ENCODE results near the gene OPA3.

GRCh38 chr19:45621976-45622503 is 37.4 kb upstream of the OPA3 start:
- TF ChIP-seq CTCF (conservative IDR thresholded peaks at IDR 0.05; ENCODE audit: low read length) (no peak), EZH2phosphoT487 (IDR thresholded peaks at IDR 0.05; ENCODE audit: borderline replicate concordance, low read depth, low read length) (no peak)
